ENCODE data around the gene CCSER1. TPM values are rescaled to one million over a fixed set of nuclear protein-coding genes. Genes with fewer than 3 reads are reported as not detected.
"Not testable (repeated sequence)": the region's sequence is repeated elsewhere in the genome, so short reads cannot be mapped to it uniquely, and the experiment has no call there.

Gene CCSER1
- polyA plus RNA-seq, 3 donors = 16.8 to 22.5 (median 18.8) TPM

GRCh38 chr4:91167864-91168653, 1040.9 kb downstream of the CCSER1 start:
- DNase-seq = not testable (repeated sequence)

- peak; percentile 0 for DNase-seq
Observed at GRCh38 chr4:91170768-91171167, 1043.6 kb downstream of the CCSER1 start.

- DNase-seq = peak; percentile 15
Observed at GRCh38 chr4:91171217-91171616, 1044.0 kb downstream of the CCSER1 start.

GRCh38 chr4:91185061-91185460, 1057.9 kb downstream of the CCSER1 start:
- not testable (repeated sequence) for DNase-seq

- no peak for DNase-seq
Observed at GRCh38 chr4:91198951-91199350, 1071.8 kb downstream of the CCSER1 start.

DNA sequence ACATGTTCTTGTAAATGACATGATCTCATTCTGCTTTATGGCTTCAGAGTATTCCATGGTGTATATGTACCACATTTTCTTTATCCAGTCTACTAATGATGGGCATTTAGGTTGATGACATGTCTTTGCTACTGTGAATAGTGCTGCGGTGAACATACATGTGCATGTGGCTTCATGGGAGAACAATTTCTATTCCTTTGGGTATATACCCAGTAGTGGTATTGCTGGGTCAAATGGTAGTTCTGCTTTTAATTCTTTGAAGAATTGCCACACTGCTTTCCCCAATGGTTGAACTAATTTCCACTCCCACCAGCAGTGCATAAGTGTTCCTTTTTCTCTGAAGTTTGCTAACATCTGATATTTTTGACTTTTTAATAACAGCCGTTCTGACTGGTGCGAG, 1080.3 kb downstream of the CCSER1 start:
- DNase-seq = no peak

GRCh38 chr4:91212211-91212610, 1085.0 kb downstream of the CCSER1 start:
- no peak for DNase-seq

DNA sequence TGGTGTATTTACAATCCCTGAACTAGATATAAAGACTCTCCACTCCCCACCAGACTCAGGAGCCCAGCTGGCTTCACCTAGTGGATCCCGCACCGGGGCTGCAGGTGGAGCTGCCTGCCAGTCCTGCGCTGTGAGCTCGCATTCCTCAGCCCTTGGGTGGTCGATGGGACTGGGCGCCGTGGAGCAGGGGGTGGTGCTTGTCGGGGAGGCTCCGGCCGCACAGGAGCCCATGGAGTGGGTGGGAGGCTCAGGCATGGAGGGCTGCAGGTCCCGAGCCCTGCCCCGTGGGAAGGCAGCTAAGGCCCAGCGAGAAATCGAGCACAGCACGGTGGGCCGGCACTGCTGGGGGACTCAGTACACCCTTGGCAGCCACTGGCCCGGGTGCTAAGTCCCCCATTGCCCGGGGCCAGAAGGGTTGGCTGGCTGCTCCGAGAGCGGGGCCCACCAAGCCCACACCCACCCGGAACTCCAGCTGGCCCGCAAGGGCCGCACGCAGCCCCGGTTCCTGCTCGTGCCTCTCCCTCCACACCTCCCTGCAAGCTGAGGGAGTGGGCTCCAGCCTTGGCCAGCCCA, 1090.7 kb downstream of the CCSER1 start:
- DNase-seq = not testable (repeated sequence)

DNA sequence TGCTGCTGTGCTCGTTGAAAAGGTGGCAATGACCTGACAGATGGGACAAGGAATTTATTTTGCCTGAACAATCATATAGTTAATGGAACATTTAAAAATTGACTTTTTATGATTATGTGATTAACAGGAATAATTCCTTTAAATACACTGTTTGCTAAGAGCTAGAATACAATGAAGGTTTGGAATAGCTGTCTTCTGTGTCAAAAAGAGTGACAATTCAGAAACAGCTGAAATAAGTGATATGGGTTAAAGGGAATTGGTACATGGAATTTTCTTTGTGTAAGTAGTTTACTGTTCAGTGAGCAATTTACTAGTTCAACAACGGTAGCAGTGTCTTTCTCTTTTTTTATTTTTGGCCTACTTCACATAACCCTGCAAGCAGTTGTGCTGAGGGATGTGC, 1093.1 kb downstream of the CCSER1 start:
- no peak for DNase-seq

- no peak for DNase-seq
Observed at GRCh38 chr4:91222014-91222413, 1094.8 kb downstream of the CCSER1 start.

GRCh38 chr4:91226867-91227266, 1099.7 kb downstream of the CCSER1 start:
- DNase-seq = no peak

- DNase-seq = no peak
Observed at GRCh38 chr4:91228659-91229058, 1101.5 kb downstream of the CCSER1 start.

DNA sequence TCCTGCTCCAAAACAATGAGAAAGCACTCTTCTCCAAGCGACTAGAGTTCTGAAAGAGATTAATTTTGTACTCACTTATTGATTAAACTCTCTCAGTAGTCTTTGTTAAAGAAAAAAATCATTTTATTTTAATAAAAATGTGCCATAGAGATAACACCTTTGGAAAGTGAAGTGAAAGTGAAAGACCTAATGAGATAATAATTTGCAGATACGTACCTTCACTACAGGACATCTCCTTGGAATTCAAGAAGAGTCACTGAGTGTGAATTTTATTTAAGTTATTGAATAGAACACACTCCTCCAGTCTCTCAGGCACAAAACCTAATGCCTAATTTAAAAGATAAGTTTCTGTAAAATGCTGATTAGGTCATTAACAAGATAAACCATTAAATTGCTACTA, 1106.0 kb downstream of the CCSER1 start:
- no peak for DNase-seq

DNA sequence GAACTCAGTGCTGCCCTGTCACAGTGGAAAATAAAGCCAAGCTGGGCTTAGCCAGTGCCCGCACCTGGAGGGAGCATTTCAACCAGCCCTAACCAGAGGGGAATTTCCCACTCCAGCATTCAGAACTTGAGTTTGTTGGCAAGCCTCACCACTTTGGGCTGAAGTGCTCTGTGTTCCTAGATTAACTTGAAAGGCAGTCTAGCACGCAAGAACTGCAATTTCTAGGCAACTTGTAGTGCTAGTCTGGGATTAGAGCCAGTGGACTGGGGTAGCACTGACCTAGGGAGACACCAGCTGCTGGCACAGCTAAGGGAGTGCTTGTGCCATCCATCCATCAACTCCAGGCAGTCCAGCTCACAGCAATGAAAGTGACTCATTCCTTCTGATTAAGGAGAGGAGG, 1115.9 kb downstream of the CCSER1 start:
- DNase-seq = no peak

DNA sequence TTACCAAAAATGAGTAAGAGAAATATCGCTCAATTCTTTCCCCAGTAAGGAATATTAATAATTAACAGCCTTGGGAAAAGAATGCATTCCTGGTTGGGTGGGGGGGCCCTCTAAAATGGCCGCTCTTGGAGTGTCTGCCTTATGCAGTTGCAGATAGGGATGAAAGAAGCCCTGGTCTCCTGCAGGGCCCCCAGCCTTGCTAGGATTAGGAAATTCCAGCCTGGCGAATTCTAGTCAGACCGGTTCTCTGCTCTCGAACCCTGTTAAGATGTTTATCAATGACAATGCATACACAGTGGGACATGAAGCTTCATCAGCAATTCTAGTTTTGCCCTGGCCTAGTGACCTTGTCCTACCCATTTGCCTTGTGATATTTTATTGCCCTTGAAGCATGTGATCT, 1128.8 kb downstream of the CCSER1 start:
- DNase-seq = no peak

- DNase-seq = no peak
Observed at GRCh38 chr4:91256751-91257150, 1129.6 kb downstream of the CCSER1 start.

- DNase-seq = no peak
Observed at GRCh38 chr4:91257721-91258120, 1130.5 kb downstream of the CCSER1 start.

DNA sequence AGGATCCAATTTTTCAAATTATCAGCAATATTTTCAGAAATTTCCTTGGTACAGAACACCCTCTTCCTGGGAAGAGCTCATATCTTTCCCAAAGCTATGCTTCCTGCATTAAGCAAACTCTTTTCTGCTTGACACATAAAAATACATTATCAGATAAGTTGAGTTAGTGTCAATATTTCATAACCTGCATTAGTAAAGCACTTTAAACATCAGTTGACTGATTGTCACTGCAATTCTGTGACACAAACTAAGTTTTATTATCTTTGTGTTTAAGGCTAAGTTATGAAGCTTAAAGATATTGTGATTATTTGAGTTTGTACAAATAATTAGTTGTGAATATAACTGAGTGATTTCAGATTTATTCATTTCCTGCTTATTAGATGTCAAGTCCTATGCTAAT, 1131.1 kb downstream of the CCSER1 start:
- DNase-seq = no peak

DNA sequence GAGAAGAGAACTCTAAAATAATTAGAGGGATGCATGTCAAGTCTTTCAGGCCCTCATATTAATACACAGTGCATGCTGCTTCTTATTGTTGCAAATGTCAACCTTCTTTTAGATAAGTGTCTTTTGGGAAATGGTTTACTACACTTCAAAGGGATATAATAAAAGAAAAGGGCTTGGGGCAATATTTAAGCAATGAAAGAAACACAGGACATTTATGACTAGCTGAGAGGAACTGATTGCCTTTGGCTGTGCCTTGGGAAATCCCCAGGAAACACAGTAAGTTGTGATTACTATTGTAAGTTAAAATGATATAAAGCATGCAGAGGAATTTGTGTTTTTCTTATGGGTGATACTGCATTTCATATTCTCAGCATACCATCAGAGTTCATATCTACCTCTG, 1140.3 kb downstream of the CCSER1 start:
- DNase-seq = peak; percentile 8

DNA sequence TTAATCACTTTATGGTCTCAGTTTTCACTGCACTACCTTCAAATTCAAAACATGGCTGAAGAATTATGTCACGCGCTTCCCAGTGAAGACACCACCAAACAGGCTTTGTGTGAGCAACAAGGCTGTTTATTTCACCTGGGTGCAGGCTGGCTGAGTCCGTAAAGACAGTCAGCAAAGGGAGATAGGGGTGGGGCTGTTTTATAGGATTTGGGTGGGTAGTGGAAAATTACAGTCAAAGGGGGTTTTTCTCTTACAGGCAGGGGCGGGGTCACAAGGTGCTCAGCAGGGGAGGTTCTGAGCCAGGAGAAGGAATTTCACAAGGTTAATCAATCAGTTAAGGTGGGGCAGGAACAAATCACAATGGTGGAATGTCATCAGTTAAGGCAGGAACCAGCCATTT, 1141.3 kb downstream of the CCSER1 start:
- not testable (repeated sequence) for DNase-seq

GRCh38 chr4:91268913-91269312, 1141.7 kb downstream of the CCSER1 start:
- DNase-seq = no peak

GRCh38 chr4:91279899-91280298, 1152.7 kb downstream of the CCSER1 start:
- DNase-seq = no peak

DNA sequence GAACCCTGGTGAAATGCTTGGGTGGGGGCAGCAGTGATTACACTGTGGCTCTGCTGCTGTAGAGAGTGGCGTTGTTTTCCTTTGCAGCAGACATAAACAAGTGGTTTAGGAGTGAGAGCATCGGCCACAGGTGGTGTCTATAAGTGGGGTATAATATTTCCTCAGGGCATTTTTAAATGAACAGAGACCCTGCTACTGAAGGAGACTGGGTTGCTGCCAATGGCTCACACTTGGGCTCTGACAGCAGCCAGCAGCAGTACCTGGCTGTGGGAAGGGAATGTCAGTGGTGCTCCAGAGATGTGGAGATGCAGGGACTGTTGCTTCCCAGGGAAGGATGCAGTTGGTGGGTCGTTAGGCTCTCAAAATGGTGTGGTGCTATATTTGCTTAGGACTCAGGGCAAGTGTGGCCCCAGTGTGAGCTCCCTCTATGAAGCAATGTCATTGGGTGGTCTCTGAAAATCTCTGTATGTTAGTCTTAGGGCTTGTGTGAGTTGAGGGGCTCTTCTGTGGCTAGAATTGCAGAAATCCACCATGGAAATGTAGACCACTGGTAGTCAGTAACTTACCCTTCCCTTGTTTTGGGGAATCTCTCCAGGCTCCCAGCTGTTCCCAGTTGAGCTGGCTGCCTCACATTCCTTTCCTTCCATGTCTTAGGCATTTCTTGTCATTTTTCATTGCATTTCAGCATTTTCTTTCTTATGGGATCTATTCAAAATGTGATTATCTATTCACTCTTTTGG, 1153.5 kb downstream of the CCSER1 start:
- DNase-seq = no peak
